ENCODE results near the gene KCNAB2. TPM values are rescaled to one million over a fixed set of nuclear protein-coding genes. Genes with fewer than 3 reads are reported as not detected.

The KCNAB2 gene
- total RNA-seq, 1 experiment from 2014 or later: 11.0 TPM

DNA sequence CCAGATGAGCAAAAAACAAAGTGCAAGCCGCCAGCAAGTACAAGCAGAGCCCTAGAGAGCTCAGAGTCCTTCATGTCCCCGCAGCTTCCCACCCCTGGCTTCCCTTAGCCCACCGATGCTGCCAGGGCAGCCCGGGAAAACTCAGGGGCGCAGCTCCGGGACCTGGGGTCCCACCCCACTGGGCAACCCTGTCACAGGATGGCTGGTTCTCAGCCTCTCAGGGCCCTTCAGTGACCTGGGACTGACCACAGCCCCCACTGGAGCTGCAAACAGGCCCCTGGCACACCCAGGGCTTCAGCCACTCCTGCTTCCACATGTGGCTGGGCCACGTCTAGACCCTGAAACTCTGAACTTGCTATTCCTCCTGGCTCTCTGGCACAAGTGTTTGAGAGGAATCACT, 84.9 kb downstream of the KCNAB2 start:
- ChIA-PET POLR2A (no interaction called here), CTCF (no interaction called here)
- Mint-ChIP-seq H3K36me3 (ENCODE audit: insufficient read depth, unreplicated experiment) (no peaks in the 10 kb centered on the region), H3K4me1 (ENCODE audit: low read depth, unreplicated experiment) (no peaks in the 10 kb centered on the region), H3K9me3 (ENCODE audit: unreplicated experiment) (peaks cover 16% of the 10 kb centered on the region), H3K4me3 (ENCODE audit: unreplicated experiment) (no peak overlapping the region), H3K27me3 (ENCODE audit: insufficient read depth, unreplicated experiment) (no peaks in the 10 kb centered on the region), H3K27ac (ENCODE audit: unreplicated experiment) (no peak overlapping the region)
- BruUV-seq (replicated peaks): no TSS peak
- no peaks in the 10 kb centered on the region for H3K4me1 ChIP-seq
- TF ChIP-seq, protein P1, sequence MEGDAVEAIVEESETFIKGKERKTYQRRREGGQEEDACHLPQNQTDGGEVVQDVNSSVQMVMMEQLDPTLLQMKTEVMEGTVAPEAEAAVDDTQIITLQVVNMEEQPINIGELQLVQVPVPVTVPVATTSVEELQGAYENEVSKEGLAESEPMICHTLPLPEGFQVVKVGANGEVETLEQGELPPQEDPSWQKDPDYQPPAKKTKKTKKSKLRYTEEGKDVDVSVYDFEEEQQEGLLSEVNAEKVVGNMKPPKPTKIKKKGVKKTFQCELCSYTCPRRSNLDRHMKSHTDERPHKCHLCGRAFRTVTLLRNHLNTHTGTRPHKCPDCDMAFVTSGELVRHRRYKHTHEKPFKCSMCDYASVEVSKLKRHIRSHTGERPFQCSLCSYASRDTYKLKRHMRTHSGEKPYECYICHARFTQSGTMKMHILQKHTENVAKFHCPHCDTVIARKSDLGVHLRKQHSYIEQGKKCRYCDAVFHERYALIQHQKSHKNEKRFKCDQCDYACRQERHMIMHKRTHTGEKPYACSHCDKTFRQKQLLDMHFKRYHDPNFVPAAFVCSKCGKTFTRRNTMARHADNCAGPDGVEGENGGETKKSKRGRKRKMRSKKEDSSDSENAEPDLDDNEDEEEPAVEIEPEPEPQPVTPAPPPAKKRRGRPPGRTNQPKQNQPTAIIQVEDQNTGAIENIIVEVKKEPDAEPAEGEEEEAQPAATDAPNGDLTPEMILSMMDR (IDR thresholded peaks at IDR 0.05; ENCODE audit: insufficient read depth in 1 of 2, low read depth in 1 of 2, low read length in 1 of 2, severe bottlenecking in 1 of 2, unreplicated experiment in 1 of 2): no peak
- H3K9me3 ChIP-seq: no peaks in the 10 kb centered on the region
- H3K27me3 ChIP-seq (replicated peaks; ENCODE audit: control insufficient read depth, insufficient read depth, low read length): no peaks in the 10 kb centered on the region
- no peak for DNase-seq
- intact Hi-C loops (cut with micrococcal nuclease; ENCODE audit: unreplicated experiment): no loop called here
- H3K4me3 ChIP-seq (ENCODE audit: low read depth, low read length): no peak overlapping the region
- H3K36me3 ChIP-seq (ENCODE audit: control insufficient read depth, insufficient read depth, low read length): no peaks in the 10 kb centered on the region

GRCh38 chr1:6131561-6131960, 85.9 kb downstream of the KCNAB2 start:
- ChIA-PET CTCF (no interaction called here), POLR2A (no interaction called here)
- intact Hi-C loops (cut with micrococcal nuclease; ENCODE audit: unreplicated experiment): no loop called here
- DNase-seq: no peak
- no TSS peak for BruUV-seq (replicated peaks)
- Histone ChIP-seq H3K9me3 (no peaks in the 10 kb centered on the region), H3K4me1 (no peaks in the 10 kb centered on the region), H3K36me3 (ENCODE audit: control insufficient read depth, insufficient read depth, low read length) (no peaks in the 10 kb centered on the region), H3K4me3 (ENCODE audit: low read depth, low read length) (no peak overlapping the region), H3K27me3 (replicated peaks; ENCODE audit: control insufficient read depth, insufficient read depth, low read length) (no peaks in the 10 kb centered on the region)
- H3K27me3 Mint-ChIP-seq (ENCODE audit: insufficient read depth, unreplicated experiment): no peaks in the 10 kb centered on the region
- TF ChIP-seq, protein P1 (IDR thresholded peaks at IDR 0.05; ENCODE audit: insufficient read depth in 1 of 2, low read depth in 1 of 2, low read length in 1 of 2, severe bottlenecking in 1 of 2, unreplicated experiment in 1 of 2): no peak
- H3K4me1 Mint-ChIP-seq (ENCODE audit: low read depth, unreplicated experiment): no peaks in the 10 kb centered on the region
- H3K36me3 Mint-ChIP-seq (ENCODE audit: insufficient read depth, unreplicated experiment): no peaks in the 10 kb centered on the region
- H3K4me3 Mint-ChIP-seq (ENCODE audit: unreplicated experiment): no peak overlapping the region
- H3K27ac Mint-ChIP-seq (ENCODE audit: unreplicated experiment): no peak overlapping the region
- peaks cover 16% of the 10 kb centered on the region for H3K9me3 Mint-ChIP-seq (ENCODE audit: unreplicated experiment)

GRCh38 chr1:6133146-6133895, 87.6 kb downstream of the KCNAB2 start:
- no peaks in the 10 kb centered on the region for H3K27me3 ChIP-seq (replicated peaks; ENCODE audit: control insufficient read depth, insufficient read depth, low read length)
- DNase-seq: no peak
- H3K4me1 Mint-ChIP-seq (ENCODE audit: low read depth, unreplicated experiment): no peaks in the 10 kb centered on the region
- H3K4me1 ChIP-seq: no peaks in the 10 kb centered on the region
- no peak overlapping the region for H3K4me3 Mint-ChIP-seq (ENCODE audit: unreplicated experiment)
- H3K9me3 Mint-ChIP-seq (ENCODE audit: unreplicated experiment): peaks cover 16% of the 10 kb centered on the region
- ChIA-PET POLR2A (no interaction called here), CTCF (no interaction called here)
- no TSS peak for BruUV-seq (replicated peaks)
- no peaks in the 10 kb centered on the region for H3K36me3 Mint-ChIP-seq (ENCODE audit: insufficient read depth, unreplicated experiment)
- TF ChIP-seq, protein P1 (IDR thresholded peaks at IDR 0.05; ENCODE audit: insufficient read depth in 1 of 2, low read depth in 1 of 2, low read length in 1 of 2, severe bottlenecking in 1 of 2, unreplicated experiment in 1 of 2): no peak
- intact Hi-C loops (cut with micrococcal nuclease; ENCODE audit: unreplicated experiment): no loop called here
- H3K36me3 ChIP-seq (ENCODE audit: control insufficient read depth, insufficient read depth, low read length): no peaks in the 10 kb centered on the region
- H3K4me3 ChIP-seq (ENCODE audit: low read depth, low read length): no peak overlapping the region
- no peaks in the 10 kb centered on the region for H3K27me3 Mint-ChIP-seq (ENCODE audit: insufficient read depth, unreplicated experiment)
- H3K9me3 ChIP-seq: no peaks in the 10 kb centered on the region
- H3K27ac Mint-ChIP-seq (ENCODE audit: unreplicated experiment): no peak overlapping the region
